Measurements from ENCODE around the gene LRTM2.
A peak's percentile ranks its signal among the peaks of the same experiment; 100 is the strongest.

LRTM2 gene

DNA sequence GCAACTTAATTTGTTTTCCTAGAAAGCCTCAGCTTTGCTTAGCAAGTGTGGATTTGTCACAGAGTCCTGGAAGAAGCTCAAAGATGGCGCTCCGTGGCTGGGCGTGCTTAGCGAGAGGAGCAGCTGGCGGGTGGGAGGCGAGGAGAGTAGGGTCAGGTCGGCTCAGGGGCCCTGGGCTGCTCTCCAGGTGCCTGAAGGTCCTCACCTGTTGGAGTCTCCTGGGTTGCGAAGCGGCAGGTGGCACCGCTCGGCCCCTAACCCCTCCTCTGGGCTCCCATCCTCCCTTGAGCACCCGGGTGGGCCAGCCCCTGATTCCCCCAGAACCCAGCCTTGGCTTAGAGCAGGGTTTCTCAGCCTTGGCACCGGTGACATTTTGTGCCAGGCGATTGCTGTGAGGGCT, 25.1 kb downstream of the LRTM2 start:
- TF ChIP-seq, protein P1, sequence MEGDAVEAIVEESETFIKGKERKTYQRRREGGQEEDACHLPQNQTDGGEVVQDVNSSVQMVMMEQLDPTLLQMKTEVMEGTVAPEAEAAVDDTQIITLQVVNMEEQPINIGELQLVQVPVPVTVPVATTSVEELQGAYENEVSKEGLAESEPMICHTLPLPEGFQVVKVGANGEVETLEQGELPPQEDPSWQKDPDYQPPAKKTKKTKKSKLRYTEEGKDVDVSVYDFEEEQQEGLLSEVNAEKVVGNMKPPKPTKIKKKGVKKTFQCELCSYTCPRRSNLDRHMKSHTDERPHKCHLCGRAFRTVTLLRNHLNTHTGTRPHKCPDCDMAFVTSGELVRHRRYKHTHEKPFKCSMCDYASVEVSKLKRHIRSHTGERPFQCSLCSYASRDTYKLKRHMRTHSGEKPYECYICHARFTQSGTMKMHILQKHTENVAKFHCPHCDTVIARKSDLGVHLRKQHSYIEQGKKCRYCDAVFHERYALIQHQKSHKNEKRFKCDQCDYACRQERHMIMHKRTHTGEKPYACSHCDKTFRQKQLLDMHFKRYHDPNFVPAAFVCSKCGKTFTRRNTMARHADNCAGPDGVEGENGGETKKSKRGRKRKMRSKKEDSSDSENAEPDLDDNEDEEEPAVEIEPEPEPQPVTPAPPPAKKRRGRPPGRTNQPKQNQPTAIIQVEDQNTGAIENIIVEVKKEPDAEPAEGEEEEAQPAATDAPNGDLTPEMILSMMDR (IDR thresholded peaks at IDR 0.05; ENCODE audit: low read depth, low read length) = no peak
- H3K4me3 ChIP-seq (replicated peaks in 1 of 2; ENCODE audit: low read depth in 2 of 2, low read length in 2 of 2) = no peak overlapping the region
- DNase-seq (ENCODE audit: low read depth in 2 of 2) = no peak

GRCh38 chr12:1845886-1846285, 25.5 kb downstream of the LRTM2 start:
- H3K4me3 ChIP-seq (replicated peaks in 1 of 2; ENCODE audit: low read depth in 2 of 2, low read length in 2 of 2) = no peak overlapping the region
- TF ChIP-seq, protein P1 (IDR thresholded peaks at IDR 0.05; ENCODE audit: low read depth, low read length) = no peak
- DNase-seq (ENCODE audit: low read depth in 2 of 2) = no peak

DNA sequence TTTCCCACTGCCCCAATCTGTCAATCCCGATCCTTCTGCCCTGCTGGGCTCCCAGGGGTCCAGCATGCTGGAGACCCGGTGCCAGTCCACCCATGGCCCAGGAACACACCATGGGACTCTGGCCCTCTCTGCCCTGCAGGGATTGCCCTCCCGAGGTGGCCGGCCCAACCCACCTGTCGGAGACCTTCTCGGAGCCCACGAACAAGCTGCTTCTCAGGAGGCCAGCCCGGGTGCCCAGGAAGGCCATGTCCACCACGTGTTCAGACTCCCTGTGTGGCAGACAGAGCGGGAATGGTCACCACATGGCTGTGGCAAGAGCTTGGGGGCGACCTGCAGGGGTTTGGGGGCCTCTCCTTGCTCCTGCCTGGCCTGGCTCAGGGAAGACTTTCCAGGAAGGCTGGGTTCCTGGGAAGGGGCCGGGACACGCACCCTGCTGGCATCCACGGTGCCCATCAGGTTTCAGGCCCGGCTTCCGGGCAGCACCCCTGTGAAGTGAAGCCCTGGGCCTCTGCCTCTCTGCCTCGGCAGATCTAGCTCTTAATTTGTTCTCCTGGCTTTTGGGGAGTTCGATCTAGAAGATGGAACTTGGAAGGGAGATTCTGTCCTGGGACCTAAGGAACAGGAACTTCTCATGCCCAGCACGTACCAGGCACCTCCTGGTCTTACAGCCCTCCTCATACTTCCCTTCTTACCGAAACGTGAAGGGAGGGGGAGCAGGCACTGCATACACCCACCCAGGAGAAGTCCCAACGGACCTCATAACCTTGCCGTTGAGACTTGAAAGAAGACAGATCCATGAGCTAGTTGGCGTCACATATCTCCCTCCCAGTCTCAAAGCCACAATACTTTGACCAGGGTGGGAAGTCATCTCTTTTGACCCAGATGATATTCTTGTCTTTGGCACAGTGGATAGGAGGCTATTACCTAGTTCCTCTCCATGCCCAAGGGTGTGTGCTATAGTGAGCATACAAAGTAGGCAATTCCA, 26.3 kb downstream of the LRTM2 start:
- no peak for DNase-seq (ENCODE audit: low read depth in 2 of 2)
- TF ChIP-seq, protein P1 (IDR thresholded peaks at IDR 0.05; ENCODE audit: low read depth, low read length) = no peak
- H3K4me3 ChIP-seq (replicated peaks in 1 of 2; ENCODE audit: low read depth in 2 of 2, low read length in 2 of 2) = no peak overlapping the region

GRCh38 chr12:1847411-1847810, 27.0 kb downstream of the LRTM2 start:
- peak in 1 of 2 donors; percentile 12 for DNase-seq (ENCODE audit: low read depth in 2 of 2)
- no peak overlapping the region for H3K4me3 ChIP-seq (replicated peaks in 1 of 2; ENCODE audit: low read depth in 2 of 2, low read length in 2 of 2)
- TF ChIP-seq, protein P1 (IDR thresholded peaks at IDR 0.05; ENCODE audit: low read depth, low read length) = no peak

DNA sequence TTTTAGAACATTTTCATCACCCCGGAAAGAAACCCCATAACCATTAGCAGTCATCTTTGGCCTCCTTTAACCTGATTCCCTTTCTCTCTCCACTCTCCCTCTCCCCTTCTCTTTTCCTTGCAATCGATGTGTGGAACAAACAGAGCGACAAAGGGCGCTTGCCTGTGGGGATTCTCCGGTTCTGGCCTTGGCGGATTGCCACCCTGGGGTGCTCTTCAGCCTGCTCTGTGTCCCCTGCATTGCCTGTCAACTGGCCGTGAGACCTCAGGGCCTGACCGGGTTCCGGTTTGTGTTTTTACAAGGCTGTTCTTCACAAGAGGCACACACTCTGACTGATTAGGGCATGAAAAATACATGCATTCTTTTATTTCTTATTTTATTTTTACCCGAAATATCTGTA, 27.8 kb downstream of the LRTM2 start:
- TF ChIP-seq, protein P1 (IDR thresholded peaks at IDR 0.05; ENCODE audit: low read depth, low read length) = no peak
- H3K4me3 ChIP-seq (replicated peaks in 1 of 2; ENCODE audit: low read depth in 2 of 2, low read length in 2 of 2) = no peak overlapping the region
- no peak for DNase-seq (ENCODE audit: low read depth in 2 of 2)

- DNase-seq (ENCODE audit: low read depth in 2 of 2) = no peak
- H3K4me3 ChIP-seq (replicated peaks in 1 of 2; ENCODE audit: low read depth in 2 of 2, low read length in 2 of 2) = no peak overlapping the region
- TF ChIP-seq, protein P1 (IDR thresholded peaks at IDR 0.05; ENCODE audit: low read depth, low read length) = no peak
Observed at GRCh38 chr12:1848745-1849144, 28.4 kb downstream of the LRTM2 start.

Measured in cardiac fibroblast (primary cell).